Large intestine (tissue), 3 donors: ENCODE measurements around the gene PSMD12. TPM values are rescaled to one million over a fixed set of nuclear protein-coding genes. Genes with fewer than 3 reads are reported as not detected.
"Not testable (repeated sequence)": the region's sequence is repeated elsewhere in the genome, so short reads cannot be mapped to it uniquely, and the experiment has no call there.

ENCODE experiments used
- DNase-seq, 2 donors: peaks; one replicate each; pipeline versions ENCODE4 v3.0.0 to v3.0.0-alpha.2; 2013
- H3K27ac ChIP-seq: one replicate; pipeline ENCODE4 v1.5.1; 2013; ENCODE audit warnings: low read length
- H3K27me3 ChIP-seq: 2 replicates; pipeline ENCODE4 v1.6.1; 2013; ENCODE audit warnings: low read length; ENCODE audit not compliant: control insufficient read depth, insufficient read depth
- H3K36me3 ChIP-seq: 2 replicates; pipeline ENCODE4 v1.6.1; 2013; ENCODE audit warnings: low read length; ENCODE audit not compliant: control insufficient read depth, insufficient read depth
- H3K4me1 ChIP-seq: one replicate; pipeline ENCODE4 v1.6.1; 2013; ENCODE audit warnings: low read length; ENCODE audit not compliant: control insufficient read depth, insufficient read depth
- H3K4me3 ChIP-seq: one replicate; pipeline ENCODE4 v1.5.1; 2013; ENCODE audit warnings: low read length
- H3K9me3 ChIP-seq: one replicate; pipeline ENCODE4 v1.6.1; 2013; ENCODE audit warnings: mild to moderate bottlenecking, low read depth, low read length, moderate library complexity; ENCODE audit not compliant: control insufficient read depth
- WGBS: methylation state at CpG from one replicate; pipeline ENCODE4 v1.1.5; 2013; ENCODE audit warnings: low lambda C conversion rate; ENCODE audit not compliant: insufficient coverage; 5-methylcytosine and 5-hydroxymethylcytosine counted together
- polyA plus RNA-seq: library from polyadenylated mRNA; unstranded; fragments of 120-200 nt; gene quantifications from one replicate; pipeline ENCODE4 v1.2.1, GENCODE V29; 2013

The PSMD12 gene
- polyA plus RNA-seq, 1 donor = 34.1 TPM

- Histone ChIP-seq H3K4me1 (peaks cover 5% of the 10 kb centered on the region), H3K27me3 (no peaks in the 10 kb centered on the region), H3K27ac (no peak overlapping the region), H3K9me3 (no peaks in the 10 kb centered on the region), H3K36me3 (peaks cover 31% of the 10 kb centered on the region), H3K4me3 (no peak overlapping the region)
- no peak for DNase-seq
- WGBS = 83% methylated on average over 3 of the region's 8 CpGs
Observed at GRCh38 chr17:67359960-67360791, 6.2 kb downstream of the PSMD12 start.

GRCh38 chr17:67358612-67359011 lies 7.8 kb downstream of the PSMD12 start:
- no peak for DNase-seq
- H3K4me3 ChIP-seq = no peak overlapping the region
- no peaks in the 10 kb centered on the region for H3K27me3 ChIP-seq
- WGBS = 91% methylated on average over 1 of the region's 2 CpGs
- no peak overlapping the region for H3K27ac ChIP-seq
- H3K36me3 ChIP-seq = peaks cover 44% of the 10 kb centered on the region
- H3K4me1 ChIP-seq = no peaks in the 10 kb centered on the region
- no peaks in the 10 kb centered on the region for H3K9me3 ChIP-seq

GRCh38 chr17:67353929-67354574 lies 12.3 kb downstream of the PSMD12 start:
- no peak for DNase-seq
- H3K36me3 ChIP-seq = peaks cover 66% of the 10 kb centered on the region
- no peaks in the 10 kb centered on the region for H3K4me1 ChIP-seq
- no peak overlapping the region for H3K27ac ChIP-seq
- no peaks in the 10 kb centered on the region for H3K27me3 ChIP-seq
- no peaks in the 10 kb centered on the region for H3K9me3 ChIP-seq
- WGBS = 93% methylated on average over 2 of the region's 8 CpGs
- H3K4me3 ChIP-seq = no peak overlapping the region

- no peak overlapping the region for H3K4me3 ChIP-seq
- WGBS = 100% methylated on average over 1 of the region's 10 CpGs
- H3K36me3 ChIP-seq = peaks cover 73% of the 10 kb centered on the region
- DNase-seq = no peak
- H3K27ac ChIP-seq = no peak overlapping the region
- H3K4me1 ChIP-seq = no peaks in the 10 kb centered on the region
- H3K9me3 ChIP-seq = no peaks in the 10 kb centered on the region
- H3K27me3 ChIP-seq = no peaks in the 10 kb centered on the region
Observed at GRCh38 chr17:67353161-67353560, 13.2 kb downstream of the PSMD12 start.

GRCh38 chr17:67349420-67349819 lies 17.0 kb downstream of the PSMD12 start:
- WGBS = no CpG with 5 or more reads among the region's 1 CpG
- H3K36me3 ChIP-seq = peaks cover 71% of the 10 kb centered on the region

GRCh38 chr17:67347826-67348225 lies 18.6 kb downstream of the PSMD12 start:
- Histone ChIP-seq H3K27me3 (no peaks in the 10 kb centered on the region), H3K27ac (no peak overlapping the region), H3K4me3 (no peak overlapping the region), H3K4me1 (no peaks in the 10 kb centered on the region), H3K9me3 (no peaks in the 10 kb centered on the region), H3K36me3 (peaks cover 67% of the 10 kb centered on the region)
- WGBS = 100% methylated on average over 1 of the region's 3 CpGs
- no peak for DNase-seq

More at GRCh38 chr17:67349420-67349819, 17.0 kb downstream of the PSMD12 start:
- DNase-seq = no peak
- Histone ChIP-seq H3K4me3 (no peak overlapping the region), H3K4me1 (no peaks in the 10 kb centered on the region), H3K27me3 (no peaks in the 10 kb centered on the region), H3K9me3 (no peaks in the 10 kb centered on the region), H3K27ac (no peak overlapping the region)

- Histone ChIP-seq H3K4me3 (no peak overlapping the region), H3K27me3 (no peaks in the 10 kb centered on the region), H3K4me1 (no peaks in the 10 kb centered on the region), H3K9me3 (no peaks in the 10 kb centered on the region), H3K27ac (no peak overlapping the region), H3K36me3 (peaks cover 52% of the 10 kb centered on the region)
- 100% methylated on average over 2 of the region's 5 CpGs for WGBS
- no peak for DNase-seq
Observed at GRCh38 chr17:67343237-67343636, 23.1 kb downstream of the PSMD12 start.

- H3K4me3 ChIP-seq, H3K27ac ChIP-seq, H3K9me3 ChIP-seq, DNase-seq, H3K4me1 ChIP-seq, H3K27me3 ChIP-seq: not testable (repeated sequence)
- peaks cover 24% of the 10 kb centered on the region for H3K36me3 ChIP-seq
- 83% methylated on average over 1 of the region's 7 CpGs for whole genome bisulfite sequencing
Observed at GRCh38 chr17:67338353-67338752, 28.0 kb downstream of the PSMD12 start.

GRCh38 chr17:67336859-67337258 lies 29.5 kb downstream of the PSMD12 start:
- WGBS = no CpG with 5 or more reads among the region's 12 CpGs
- H3K27ac ChIP-seq = no peak overlapping the region
- peaks cover 10% of the 10 kb centered on the region for H3K4me1 ChIP-seq

GRCh38 chr17:67335245-67335835 lies 31.0 kb downstream of the PSMD12 start:
- no peak for DNase-seq
- Histone ChIP-seq H3K9me3 (no peaks in the 10 kb centered on the region), H3K36me3 (no peaks in the 10 kb centered on the region), H3K27ac (peak overlapping the region; percentile 70), H3K27me3 (no peaks in the 10 kb centered on the region), H3K4me1 (peaks cover 10% of the 10 kb centered on the region), H3K4me3 (no peak overlapping the region)
- WGBS = 100% methylated on average over 1 of the region's 5 CpGs

More at GRCh38 chr17:67336859-67337258, 29.5 kb downstream of the PSMD12 start:
- no peak for DNase-seq
- Histone ChIP-seq H3K36me3 (peaks cover 11% of the 10 kb centered on the region), H3K27me3 (no peaks in the 10 kb centered on the region), H3K9me3 (no peaks in the 10 kb centered on the region), H3K4me3 (no peak overlapping the region)
